Mesangial cell (primary cell): ENCODE measurements around the gene SLITRK2. TPM values are rescaled to one million over a fixed set of nuclear protein-coding genes. Genes with fewer than 3 reads are reported as not detected.

Experiments used
- total RNA-seq: library from RNA; depleted of rRNA; stranded (reverse); fragments of >200 nt; gene quantifications from 2 replicates; pipeline ENCODE4 v1.2.3, GENCODE V29; 2015

Gene SLITRK2
- not detected in 2 replicates for total RNA-seq

GRCh38 chrX:145817331-145818185, at the start of gene SLITRK2:
SLITRK2 (plus strand) TSS chrX:145817829; CDS start chrX:145822426, 4,597 bp downstream.

